HepG2 (cell line): ENCODE measurements around the gene CNDP1. TPM values are rescaled to one million over a fixed set of nuclear protein-coding genes. Genes with fewer than 3 reads are reported as not detected.
A peak's percentile ranks its signal among the peaks of the same experiment; 100 is the strongest.

Experiments
- GATAD2A ChIP-seq: IDR thresholded peaks from 2 replicates; pipeline ENCODE4 v1.6.1; 2016
- JUND ChIP-seq: sonication (generic); formaldehyde crosslinking; IDR thresholded peaks from 2 replicates; pipeline ENCODE4 v1.8.0; 2022; ENCODE audit warnings: mild to moderate bottlenecking, missing genetic modification reagents
- PAWR ChIP-seq: sonication (generic); formaldehyde crosslinking; IDR thresholded peaks from 2 replicates; pipeline ENCODE4 v1.4.0; 2020; ENCODE audit warnings: missing genetic modification reagents, mild to moderate bottlenecking, borderline replicate concordance
- POLR2AphosphoS5 ChIP-seq: IDR thresholded peaks from 2 replicates; pipeline ENCODE4 v1.6.1; 2012; ENCODE audit warnings: low read depth, low read length
- ZKSCAN1 ChIP-seq: fragments of 150-350 bp; IDR thresholded peaks from 2 replicates; pipeline ENCODE4 v1.6.1; 2014; ENCODE audit warnings: low read length
- ZNF652 ChIP-seq: IDR thresholded peaks from 2 replicates; pipeline ENCODE4 v1.6.1; 2016; ENCODE audit warnings: low read depth, borderline replicate concordance
- ZNF891 ChIP-seq: sonication (generic); formaldehyde crosslinking; IDR thresholded peaks from 2 replicates; pipeline ENCODE4 v1.5.0; 2020; ENCODE audit warnings: mild to moderate bottlenecking, missing genetic modification reagents
- polyA plus RNA-seq, 8 experiments: library from polyadenylated mRNA; depleted of rRNA in 3 of 8; stranded (reverse) in 7 of 8; unstranded in 1 of 8; fragments of >200 nt; fragmentation: Illumina TruSeq in 4 of 8; extraction: Trizol in 4 of 8; gene quantifications; 2 replicates each; pipeline versions ENCODE4 v1.2.1 to v1.2.3, GENCODE V29; 2011 to 2016; ENCODE audit warnings: low read depth in 4 of 8, missing spikeins in 1 of 8, mixed read lengths in 1 of 8; ENCODE audit not compliant: insufficient read depth in 1 of 8
- total RNA-seq, 5 experiments: library from RNA; depleted of rRNA; stranded (reverse); fragments of >200 nt; fragmentation: Illumina TruSeq; extraction: Trizol; gene quantifications; 2 replicates each; pipeline ENCODE4 v1.2.3, GENCODE V29; 2016; ENCODE audit warnings: low read depth in 1 of 5
- TF ChIP-seq, protein P1 (sequence below): sonication (generic); formaldehyde crosslinking; IDR thresholded peaks from 2 replicates; pipeline ENCODE4 v1.4.0; 2020; ENCODE audit warnings: mild to moderate bottlenecking, missing genetic modification reagents
- TF ChIP-seq, protein P2 (sequence below): sonication (generic); formaldehyde crosslinking; IDR thresholded peaks from 2 replicates; pipeline ENCODE4 v1.5.0; 2020; ENCODE audit warnings: missing genetic modification reagents
- TF ChIP-seq, protein P3 (sequence below): sonication (generic); formaldehyde crosslinking; IDR thresholded peaks from 2 replicates; pipeline ENCODE4 v1.5.0; 2020; ENCODE audit warnings: missing genetic modification reagents
- TF ChIP-seq, protein P4 (sequence below): IDR thresholded peaks from 2 replicates; pipeline ENCODE4 v1.6.1; 2012; ENCODE audit warnings: low read depth, low read length, improper control_type of control experiment
- TF ChIP-seq, protein P5 (sequence below): sonication (generic); formaldehyde crosslinking; IDR thresholded peaks from 2 replicates; pipeline ENCODE4 v1.5.1; 2020; ENCODE audit warnings: mild to moderate bottlenecking, moderate library complexity, missing genetic modification reagents
- TF ChIP-seq, protein P6 (sequence below): sonication (generic); formaldehyde crosslinking; IDR thresholded peaks from 2 replicates; pipeline ENCODE4 v1.4.0; 2020; ENCODE audit warnings: missing genetic modification reagents, borderline replicate concordance

Gene CNDP1
- total and polyA plus RNA-seq, 2 of the 13 experiments (the other 11 are each of a cell fraction or from before 2014, with no cell fraction given) = 0.01 TPM; not detected in 1

DNA sequence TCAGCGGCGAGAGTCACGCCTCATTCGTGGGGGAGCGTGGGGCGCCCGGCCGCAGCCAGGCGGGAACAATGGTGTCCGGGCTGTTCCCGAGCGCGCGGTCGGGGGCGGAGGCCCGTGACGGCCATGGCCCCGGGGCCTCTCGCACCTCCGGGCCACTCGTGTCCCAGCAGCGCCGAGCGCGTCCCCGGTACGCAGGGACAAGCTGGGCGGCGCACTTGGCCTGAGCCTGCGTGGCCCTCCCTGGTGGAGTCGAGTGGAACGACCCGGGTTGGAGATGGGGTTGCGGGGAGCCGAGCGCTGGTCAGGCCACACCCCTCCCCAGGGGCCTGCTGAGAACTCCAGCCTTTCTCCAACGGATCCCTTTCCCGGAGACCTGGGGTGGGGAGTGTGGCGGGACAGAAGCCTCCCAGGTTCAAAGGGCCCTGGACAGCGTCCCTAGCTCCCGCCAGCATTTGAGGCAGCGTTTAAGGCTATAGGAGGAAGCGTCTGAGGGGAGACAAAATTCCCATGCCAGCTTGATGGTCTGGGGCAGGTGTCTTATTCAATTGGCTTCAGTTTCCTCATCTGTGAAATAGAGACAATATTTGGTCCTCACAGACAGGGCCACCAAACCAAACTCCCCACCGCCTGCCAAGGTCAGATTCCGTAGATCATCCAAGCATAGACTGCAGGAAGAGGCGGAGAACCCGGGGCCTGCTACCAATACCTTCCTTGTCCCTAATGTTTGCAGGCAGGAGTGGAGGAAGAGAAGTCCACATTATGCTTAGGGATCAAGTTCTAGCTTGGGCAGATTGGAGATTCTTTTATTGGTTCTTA is 37.6 kb upstream of the CNDP1 start (continued):
- TF ChIP-seq ZKSCAN1 (no peak; the same call in 1 of the 2 replicates), JUND (CRISPR knock-in tag) (no peak), PAWR (CRISPR knock-in tag) (peak; percentile 40; the same call in 1 of the 2 replicates), ZNF652 (CRISPR knock-in tag) (no peak), ZNF891 (CRISPR knock-in tag) (peak; percentile 53; the same call in 1 of the 2 replicates), GATAD2A (CRISPR knock-in tag) (no peak), POLR2AphosphoS5 (0 out of 2 replicates have a peak, but pooled peaks have one; percentile 15)
- TF ChIP-seq, protein P1, sequence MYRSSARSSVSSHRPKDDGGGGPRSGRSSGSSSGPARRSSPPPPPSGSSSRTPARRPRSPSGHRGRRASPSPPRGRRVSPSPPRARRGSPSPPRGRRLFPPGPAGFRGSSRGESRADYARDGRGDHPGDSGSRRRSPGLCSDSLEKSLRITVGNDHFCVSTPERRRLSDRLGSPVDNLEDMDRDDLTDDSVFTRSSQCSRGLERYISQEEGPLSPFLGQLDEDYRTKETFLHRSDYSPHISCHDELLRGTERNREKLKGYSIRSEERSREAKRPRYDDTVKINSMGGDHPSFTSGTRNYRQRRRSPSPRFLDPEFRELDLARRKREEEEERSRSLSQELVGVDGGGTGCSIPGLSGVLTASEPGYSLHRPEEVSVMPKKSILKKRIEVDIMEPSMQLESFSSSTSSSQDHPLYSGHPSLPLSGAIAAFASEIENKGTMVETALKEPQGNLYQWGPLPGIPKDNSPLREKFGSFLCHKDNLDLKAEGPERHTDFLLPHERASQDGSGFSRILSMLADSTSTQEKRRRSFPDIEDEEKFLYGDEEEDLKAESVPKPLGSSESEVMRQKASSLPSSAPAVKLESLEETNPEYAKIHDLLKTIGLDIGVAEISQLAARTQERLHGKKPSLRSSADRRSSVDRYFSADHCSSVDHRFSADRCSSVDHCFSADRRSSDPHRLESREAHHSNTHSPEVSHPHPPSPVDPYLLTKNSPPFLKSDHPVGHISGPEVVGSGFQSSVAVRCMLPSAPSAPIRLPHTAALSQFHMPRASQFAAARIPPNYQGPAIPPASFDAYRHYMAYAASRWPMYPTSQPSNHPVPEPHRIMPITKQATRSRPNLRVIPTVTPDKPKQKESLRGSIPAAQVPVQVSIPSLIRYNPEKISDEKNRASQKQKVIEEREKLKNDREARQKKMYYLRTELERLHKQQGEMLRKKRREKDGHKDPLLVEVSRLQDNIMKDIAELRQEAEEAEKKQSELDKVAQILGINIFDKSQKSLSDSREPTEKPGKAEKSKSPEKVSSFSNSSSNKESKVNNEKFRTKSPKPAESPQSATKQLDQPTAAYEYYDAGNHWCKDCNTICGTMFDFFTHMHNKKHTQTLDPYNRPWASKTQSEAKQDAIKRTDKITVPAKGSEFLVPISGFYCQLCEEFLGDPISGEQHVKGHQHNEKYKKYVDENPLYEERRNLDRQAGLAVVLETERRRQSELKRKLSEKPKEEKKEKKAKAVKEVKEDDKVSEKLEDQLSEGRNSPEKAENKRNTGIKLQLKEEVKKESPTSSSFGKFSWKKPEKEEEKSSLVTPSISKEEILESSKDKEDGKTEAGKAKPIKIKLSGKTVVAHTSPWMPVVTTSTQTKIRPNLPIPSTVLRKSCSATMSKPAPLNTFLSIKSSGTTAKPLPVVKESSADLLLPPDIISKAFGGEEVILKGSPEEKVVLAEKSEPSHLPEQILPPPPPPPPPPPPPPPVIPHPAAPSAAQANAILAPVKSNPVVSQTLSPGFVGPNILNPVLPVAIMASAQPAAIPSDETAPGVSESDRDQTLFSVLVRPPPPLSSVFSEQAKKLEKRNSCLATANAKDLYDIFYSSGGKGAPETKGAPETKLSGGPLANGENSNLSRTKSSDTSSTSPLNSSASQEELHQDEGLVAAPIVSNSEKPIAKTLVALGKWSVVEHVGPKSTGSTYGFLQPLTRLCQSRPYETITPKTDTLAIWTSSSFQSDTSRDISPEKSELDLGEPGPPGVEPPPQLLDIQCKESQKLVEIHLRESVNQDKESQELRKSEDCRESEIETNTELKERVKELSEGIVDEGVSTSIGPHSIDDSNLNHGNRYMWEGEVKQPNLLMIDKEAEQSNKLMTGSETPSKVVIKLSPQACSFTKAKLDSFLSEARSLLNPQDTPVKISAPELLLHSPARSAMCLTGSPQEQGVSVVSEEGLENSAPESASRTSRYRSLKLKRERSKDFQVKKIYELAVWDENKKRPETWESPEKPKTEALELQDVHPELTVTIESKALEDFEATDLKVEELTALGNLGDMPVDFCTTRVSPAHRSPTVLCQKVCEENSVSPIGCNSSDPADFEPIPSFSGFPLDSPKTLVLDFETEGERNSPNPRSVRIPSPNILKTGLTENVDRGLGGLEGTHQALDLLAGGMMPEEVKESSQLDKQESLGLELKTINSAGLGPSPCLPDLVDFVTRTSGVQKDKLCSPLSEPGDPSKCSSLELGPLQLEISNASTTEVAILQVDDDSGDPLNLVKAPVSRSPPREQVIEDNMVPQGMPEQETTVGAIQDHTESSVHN (CRISPR knock-in tag) = no peak; the same call in 1 of the 2 replicates
- TF ChIP-seq, protein P2, sequence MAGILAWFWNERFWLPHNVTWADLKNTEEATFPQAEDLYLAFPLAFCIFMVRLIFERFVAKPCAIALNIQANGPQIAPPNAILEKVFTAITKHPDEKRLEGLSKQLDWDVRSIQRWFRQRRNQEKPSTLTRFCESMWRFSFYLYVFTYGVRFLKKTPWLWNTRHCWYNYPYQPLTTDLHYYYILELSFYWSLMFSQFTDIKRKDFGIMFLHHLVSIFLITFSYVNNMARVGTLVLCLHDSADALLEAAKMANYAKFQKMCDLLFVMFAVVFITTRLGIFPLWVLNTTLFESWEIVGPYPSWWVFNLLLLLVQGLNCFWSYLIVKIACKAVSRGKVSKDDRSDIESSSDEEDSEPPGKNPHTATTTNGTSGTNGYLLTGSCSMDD = no peak
- TF ChIP-seq, protein P3, sequence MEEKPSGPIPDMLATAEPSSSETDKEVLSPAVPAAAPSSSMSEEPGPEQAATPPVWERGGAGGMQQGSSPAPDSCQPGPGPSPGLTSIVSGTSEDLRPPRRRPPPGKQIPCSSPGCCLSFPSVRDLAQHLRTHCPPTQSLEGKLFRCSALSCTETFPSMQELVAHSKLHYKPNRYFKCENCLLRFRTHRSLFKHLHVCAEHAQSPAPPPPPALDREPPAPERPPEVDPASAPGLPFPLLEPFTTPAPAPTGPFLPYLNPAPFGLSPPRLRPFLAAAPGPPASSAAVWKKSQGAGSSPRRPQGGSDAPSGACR (CRISPR knock-in tag) = no peak
- TF ChIP-seq, protein P4, sequence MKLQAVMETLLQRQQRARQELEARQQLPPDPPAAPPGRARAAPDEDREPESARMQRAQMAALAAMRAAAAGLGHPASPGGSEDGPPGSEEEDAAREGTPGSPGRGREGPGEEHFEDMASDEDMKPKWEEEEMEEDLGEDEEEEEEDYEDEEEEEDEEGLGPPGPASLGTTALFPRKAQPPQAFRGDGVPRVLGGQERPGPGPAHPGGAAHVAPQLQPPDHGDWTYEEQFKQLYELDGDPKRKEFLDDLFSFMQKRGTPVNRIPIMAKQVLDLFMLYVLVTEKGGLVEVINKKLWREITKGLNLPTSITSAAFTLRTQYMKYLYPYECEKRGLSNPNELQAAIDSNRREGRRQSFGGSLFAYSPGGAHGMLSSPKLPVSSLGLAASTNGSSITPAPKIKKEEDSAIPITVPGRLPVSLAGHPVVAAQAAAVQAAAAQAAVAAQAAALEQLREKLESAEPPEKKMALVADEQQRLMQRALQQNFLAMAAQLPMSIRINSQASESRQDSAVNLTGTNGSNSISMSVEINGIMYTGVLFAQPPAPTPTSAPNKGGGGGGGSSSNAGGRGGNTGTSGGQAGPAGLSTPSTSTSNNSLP = no peak
- TF ChIP-seq, protein P5, sequence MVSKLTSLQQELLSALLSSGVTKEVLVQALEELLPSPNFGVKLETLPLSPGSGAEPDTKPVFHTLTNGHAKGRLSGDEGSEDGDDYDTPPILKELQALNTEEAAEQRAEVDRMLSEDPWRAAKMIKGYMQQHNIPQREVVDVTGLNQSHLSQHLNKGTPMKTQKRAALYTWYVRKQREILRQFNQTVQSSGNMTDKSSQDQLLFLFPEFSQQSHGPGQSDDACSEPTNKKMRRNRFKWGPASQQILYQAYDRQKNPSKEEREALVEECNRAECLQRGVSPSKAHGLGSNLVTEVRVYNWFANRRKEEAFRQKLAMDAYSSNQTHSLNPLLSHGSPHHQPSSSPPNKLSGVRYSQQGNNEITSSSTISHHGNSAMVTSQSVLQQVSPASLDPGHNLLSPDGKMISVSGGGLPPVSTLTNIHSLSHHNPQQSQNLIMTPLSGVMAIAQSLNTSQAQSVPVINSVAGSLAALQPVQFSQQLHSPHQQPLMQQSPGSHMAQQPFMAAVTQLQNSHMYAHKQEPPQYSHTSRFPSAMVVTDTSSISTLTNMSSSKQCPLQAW = no peak
- TF ChIP-seq, protein P6, sequence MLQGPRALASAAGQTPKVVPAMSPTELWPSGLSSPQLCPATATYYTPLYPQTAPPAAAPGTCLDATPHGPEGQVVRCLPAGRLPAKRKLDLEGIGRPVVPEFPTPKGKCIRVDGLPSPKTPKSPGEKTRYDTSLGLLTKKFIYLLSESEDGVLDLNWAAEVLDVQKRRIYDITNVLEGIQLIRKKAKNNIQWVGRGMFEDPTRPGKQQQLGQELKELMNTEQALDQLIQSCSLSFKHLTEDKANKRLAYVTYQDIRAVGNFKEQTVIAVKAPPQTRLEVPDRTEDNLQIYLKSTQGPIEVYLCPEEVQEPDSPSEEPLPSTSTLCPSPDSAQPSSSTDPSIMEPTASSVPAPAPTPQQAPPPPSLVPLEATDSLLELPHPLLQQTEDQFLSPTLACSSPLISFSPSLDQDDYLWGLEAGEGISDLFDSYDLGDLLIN (CRISPR knock-in tag) = 0 out of 2 replicates have a peak, but pooled peaks have one; percentile 6
